ENCODE results near the gene MARCHF9. TPM values are rescaled to one million over a fixed set of nuclear protein-coding genes. Genes with fewer than 3 reads are reported as not detected.
A peak's percentile ranks its signal among the peaks of the same experiment; 100 is the strongest.

The MARCHF9 gene
- total and polyA plus RNA-seq, 2 donors, result 4.0 to 12.2 TPM

GRCh38 chr12:57760347-57760982 is 5.6 kb downstream of the MARCHF9 start:
- WGBS, result 90% methylated on average over 3 of the region's 3 CpGs
- DNase-seq (ENCODE audit: extremely low spot score), result no peak
- no peak overlapping the region for H3K27ac ChIP-seq (ENCODE audit: low read depth)
- no peaks in the 10 kb centered on the region for H3K36me3 ChIP-seq (ENCODE audit: insufficient read depth)
- H3K4me1 ChIP-seq (ENCODE audit: insufficient read depth), result no peaks in the 10 kb centered on the region
- H3K4me3 ChIP-seq (ENCODE audit: low read depth, low read length), result no peak overlapping the region

- H3K27ac ChIP-seq (ENCODE audit: low read depth), result no peak overlapping the region
- WGBS, result 91% methylated on average over 4 of the region's 4 CpGs
- H3K4me1 ChIP-seq (ENCODE audit: insufficient read depth), result no peaks in the 10 kb centered on the region
- H3K36me3 ChIP-seq (ENCODE audit: insufficient read depth), result no peaks in the 10 kb centered on the region
- DNase-seq (ENCODE audit: extremely low spot score), result no peak
- no peak overlapping the region for H3K4me3 ChIP-seq (ENCODE audit: low read depth, low read length)
Observed at GRCh38 chr12:57761391-57761998, 6.6 kb downstream of the MARCHF9 start.

- H3K4me3 ChIP-seq (ENCODE audit: low read depth, low read length), result no peak overlapping the region
- WGBS, result 89% methylated on average over 2 of the region's 2 CpGs
- no peaks in the 10 kb centered on the region for H3K36me3 ChIP-seq (ENCODE audit: insufficient read depth)
- no peak overlapping the region for H3K27ac ChIP-seq (ENCODE audit: low read depth)
- DNase-seq (ENCODE audit: extremely low spot score), result no peak
- no peaks in the 10 kb centered on the region for H3K4me1 ChIP-seq (ENCODE audit: insufficient read depth)
Observed at GRCh38 chr12:57762463-57762862, 7.6 kb downstream of the MARCHF9 start.

GRCh38 chr12:57763881-57764661 is 9.2 kb downstream of the MARCHF9 start:
- no peak for DNase-seq (ENCODE audit: extremely low spot score)
- no peak overlapping the region for H3K27ac ChIP-seq (ENCODE audit: low read depth)
- H3K4me1 ChIP-seq (ENCODE audit: insufficient read depth), result no peaks in the 10 kb centered on the region
- WGBS, result 76% methylated on average over 6 of the region's 6 CpGs
- no peak overlapping the region for H3K4me3 ChIP-seq (ENCODE audit: low read depth, low read length)
- no peaks in the 10 kb centered on the region for H3K36me3 ChIP-seq (ENCODE audit: insufficient read depth)

GRCh38 chr12:57764662-57765002 is 9.7 kb downstream of the MARCHF9 start:
- 16% methylated on average over 17 of the region's 17 CpGs for WGBS
- H3K27ac ChIP-seq (ENCODE audit: low read depth), result no peak overlapping the region
- no peak for DNase-seq (ENCODE audit: extremely low spot score)
- peak overlapping the region; percentile 15 for H3K4me3 ChIP-seq (ENCODE audit: low read depth, low read length)
- H3K36me3 ChIP-seq (ENCODE audit: insufficient read depth), result no peaks in the 10 kb centered on the region
- H3K4me1 ChIP-seq (ENCODE audit: insufficient read depth), result no peaks in the 10 kb centered on the region

GRCh38 chr12:57765003-57765697 is 10.2 kb downstream of the MARCHF9 start:
- Histone ChIP-seq H3K36me3 (ENCODE audit: insufficient read depth) (no peaks in the 10 kb centered on the region), H3K27ac (ENCODE audit: low read depth) (no peak overlapping the region), H3K4me1 (ENCODE audit: insufficient read depth) (no peaks in the 10 kb centered on the region), H3K4me3 (ENCODE audit: low read depth, low read length) (peak overlapping the region; percentile 15)
- 1% methylated on average over 60 of the region's 60 CpGs for WGBS
- no peak for DNase-seq (ENCODE audit: extremely low spot score)

- no peak for DNase-seq (ENCODE audit: extremely low spot score)
- WGBS, result 2% methylated on average over 40 of the region's 40 CpGs
Observed at GRCh38 chr12:57765698-57766463, 11.0 kb downstream of the MARCHF9 start.

GRCh38 chr12:57766464-57767304 is 11.8 kb downstream of the MARCHF9 start, which contains the start of gene CYP27B1:
Gene CYP27B1, minus strand, starts transcription at chr12:57767078. Its CDS starts 37 bp downstream, at chr12:57767041.
- Histone ChIP-seq H3K4me3 (ENCODE audit: low read depth, low read length) (no peak within 1 kb of the TSS), H3K4me1 (ENCODE audit: insufficient read depth) (no peaks in the 10 kb centered on the region), H3K36me3 (ENCODE audit: insufficient read depth) (no peaks in the 10 kb centered on the region), H3K27ac (ENCODE audit: low read depth) (no peak within 1 kb of the TSS)
- DNase-seq (ENCODE audit: extremely low spot score), result no peak
- WGBS, result 4% methylated on average over 38 of the region's 38 CpGs

More at GRCh38 chr12:57765698-57766463, 11.0 kb downstream of the MARCHF9 start:
- no peaks in the 10 kb centered on the region for H3K4me1 ChIP-seq (ENCODE audit: insufficient read depth)
- H3K4me3 ChIP-seq (ENCODE audit: low read depth, low read length), result peak overlapping the region; percentile 15
- no peak overlapping the region for H3K27ac ChIP-seq (ENCODE audit: low read depth)
- H3K36me3 ChIP-seq (ENCODE audit: insufficient read depth), result no peaks in the 10 kb centered on the region

GRCh38 chr12:57767305-57767698 is 12.4 kb downstream of the MARCHF9 start:
- Histone ChIP-seq H3K4me1 (ENCODE audit: insufficient read depth) (no peaks in the 10 kb centered on the region), H3K27ac (ENCODE audit: low read depth) (no peak overlapping the region), H3K4me3 (ENCODE audit: low read depth, low read length) (no peak overlapping the region), H3K36me3 (ENCODE audit: insufficient read depth) (no peaks in the 10 kb centered on the region)
- no peak for DNase-seq (ENCODE audit: extremely low spot score)

- DNase-seq (ENCODE audit: extremely low spot score), result no peak
- Histone ChIP-seq H3K4me3 (ENCODE audit: low read depth, low read length) (no peak overlapping the region), H3K4me1 (ENCODE audit: insufficient read depth) (no peaks in the 10 kb centered on the region), H3K27ac (ENCODE audit: low read depth) (no peak overlapping the region), H3K36me3 (ENCODE audit: insufficient read depth) (no peaks in the 10 kb centered on the region)
- WGBS, result 94% methylated on average over 3 of the region's 3 CpGs
Observed at GRCh38 chr12:57767876-57768275, 13.0 kb downstream of the MARCHF9 start.

- DNase-seq (ENCODE audit: extremely low spot score), result no peak
- H3K4me1 ChIP-seq (ENCODE audit: insufficient read depth), result no peaks in the 10 kb centered on the region
- WGBS, result 94% methylated on average over 11 of the region's 11 CpGs
Observed at GRCh38 chr12:57769594-57769993, 14.7 kb downstream of the MARCHF9 start.

GRCh38 chr12:57770734-57771133 is 15.8 kb downstream of the MARCHF9 start:
- DNase-seq (ENCODE audit: extremely low spot score), result no peak
- 87% methylated on average over 4 of the region's 4 CpGs for WGBS
- Histone ChIP-seq H3K27ac (ENCODE audit: low read depth) (no peak overlapping the region), H3K36me3 (ENCODE audit: insufficient read depth) (no peaks in the 10 kb centered on the region), H3K4me3 (ENCODE audit: low read depth, low read length) (no peak overlapping the region), H3K4me1 (ENCODE audit: insufficient read depth) (no peaks in the 10 kb centered on the region)

More at GRCh38 chr12:57769594-57769993, 14.7 kb downstream of the MARCHF9 start:
- Histone ChIP-seq H3K4me3 (ENCODE audit: low read depth, low read length) (no peak overlapping the region), H3K27ac (ENCODE audit: low read depth) (no peak overlapping the region), H3K36me3 (ENCODE audit: insufficient read depth) (no peaks in the 10 kb centered on the region)
